Epithelial cell of esophagus (primary cell): ENCODE measurements around the gene OTUD4.

Experiments
- DNase-seq: peaks from one replicate; pipeline ENCODE4 v3.0.0; 2010; ENCODE audit warnings: low read depth
- H3K4me3 ChIP-seq: 2 replicates; pipeline ENCODE4 v1.5.1; 2011; ENCODE audit warnings: mild to moderate bottlenecking, low read length, control low read depth
- CTCF ChIP-seq: IDR thresholded peaks from 2 replicates; pipeline ENCODE4 v1.5.1; 2011; ENCODE audit warnings: low read depth, mild to moderate bottlenecking, low read length, control low read depth, inconsistent platforms; ENCODE audit not compliant: insufficient read depth; ENCODE audit errors: missing control alignments

The OTUD4 gene

GRCh38 chr4:145083891-145084605 is 96.3 kb downstream of the OTUD4 start:
- TF ChIP-seq CTCF = no peak
- DNase-seq = peak; percentile 78

More at GRCh38 chr4:145083891-145084605, 96.3 kb downstream of the OTUD4 start:
- no peak overlapping the region for H3K4me3 ChIP-seq
